Mononuclear cell (primary cell): ENCODE data around the gene VTCN1. TPM values are rescaled to one million over a fixed set of nuclear protein-coding genes. Genes with fewer than 3 reads are reported as not detected.

Experiments used
- H3K27me3 ChIP-seq: 2 replicates; pipeline ENCODE4 v1.6.0; 2011; ENCODE audit warnings: low read length, control low read depth; ENCODE audit not compliant: insufficient read depth
- H3K4me1 ChIP-seq: 2 replicates; pipeline ENCODE4 v1.5.1; 2011; ENCODE audit warnings: mild to moderate bottlenecking, low read length, control low read depth; ENCODE audit not compliant: insufficient read depth
- H3K4me3 ChIP-seq: 2 replicates; pipeline ENCODE4 v1.5.1; 2011; ENCODE audit warnings: mild to moderate bottlenecking, low read length, moderate library complexity
- H3K9me3 ChIP-seq: 2 replicates; pipeline ENCODE4 v1.5.1; 2011; ENCODE audit warnings: low read depth, mild to moderate bottlenecking, control low read depth, low read length
- total RNA-seq: library from RNA; depleted of rRNA; stranded (reverse); fragments of >200 nt; gene quantifications from one replicate; pipeline ENCODE4 v1.2.3, GENCODE V29; 2012

VTCN1 gene
- total RNA-seq, 1 donor, result not detected

GRCh38 chr1:117182319-117182718 lies 28.4 kb downstream of the VTCN1 start:
- Histone ChIP-seq H3K4me3 (no peak overlapping the region), H3K27me3 (no peaks in the 10 kb centered on the region), H3K4me1 (no peaks in the 10 kb centered on the region), H3K9me3 (no peaks in the 10 kb centered on the region)

GRCh38 chr1:117181630-117182041 lies 29.1 kb downstream of the VTCN1 start:
- H3K27me3 ChIP-seq, result no peaks in the 10 kb centered on the region
- no peak overlapping the region for H3K4me3 ChIP-seq
- no peaks in the 10 kb centered on the region for H3K4me1 ChIP-seq
- no peaks in the 10 kb centered on the region for H3K9me3 ChIP-seq

- Histone ChIP-seq H3K4me3 (no peak overlapping the region), H3K27me3 (no peaks in the 10 kb centered on the region), H3K4me1 (no peaks in the 10 kb centered on the region), H3K9me3 (no peaks in the 10 kb centered on the region)
Measured at GRCh38 chr1:117180147-117180967, 30.4 kb downstream of the VTCN1 start.

- no peaks in the 10 kb centered on the region for H3K27me3 ChIP-seq
Measured at GRCh38 chr1:117179471-117179870, 31.3 kb downstream of the VTCN1 start.

GRCh38 chr1:117178756-117179155 lies 32.0 kb downstream of the VTCN1 start:
- Histone ChIP-seq H3K4me1 (no peaks in the 10 kb centered on the region), H3K4me3 (no peak overlapping the region), H3K9me3 (no peaks in the 10 kb centered on the region), H3K27me3 (no peaks in the 10 kb centered on the region)

More at GRCh38 chr1:117179471-117179870, 31.3 kb downstream of the VTCN1 start:
- no peak overlapping the region for H3K4me3 ChIP-seq
- H3K4me1 ChIP-seq, result no peaks in the 10 kb centered on the region
- H3K9me3 ChIP-seq, result no peaks in the 10 kb centered on the region

GRCh38 chr1:117177376-117177775 lies 33.4 kb downstream of the VTCN1 start:
- Histone ChIP-seq H3K4me1 (no peaks in the 10 kb centered on the region), H3K9me3 (no peaks in the 10 kb centered on the region), H3K4me3 (no peak overlapping the region), H3K27me3 (no peaks in the 10 kb centered on the region)

GRCh38 chr1:117176579-117176978 lies 34.1 kb downstream of the VTCN1 start:
- no peaks in the 10 kb centered on the region for H3K4me1 ChIP-seq
- H3K9me3 ChIP-seq, result no peaks in the 10 kb centered on the region
- no peak overlapping the region for H3K4me3 ChIP-seq
- H3K27me3 ChIP-seq, result no peaks in the 10 kb centered on the region

- no peaks in the 10 kb centered on the region for H3K27me3 ChIP-seq
- H3K9me3 ChIP-seq, result no peaks in the 10 kb centered on the region
- H3K4me1 ChIP-seq, result no peaks in the 10 kb centered on the region
- no peak overlapping the region for H3K4me3 ChIP-seq
Measured at GRCh38 chr1:117174851-117175250, 35.9 kb downstream of the VTCN1 start.

GRCh38 chr1:117173691-117174090 lies 37.0 kb downstream of the VTCN1 start:
- H3K27me3 ChIP-seq, result no peaks in the 10 kb centered on the region

GRCh38 chr1:117173006-117173405 lies 37.7 kb downstream of the VTCN1 start:
- no peaks in the 10 kb centered on the region for H3K27me3 ChIP-seq
- no peak overlapping the region for H3K4me3 ChIP-seq
- no peaks in the 10 kb centered on the region for H3K4me1 ChIP-seq
- H3K9me3 ChIP-seq, result no peaks in the 10 kb centered on the region

More at GRCh38 chr1:117173691-117174090, 37.0 kb downstream of the VTCN1 start:
- Histone ChIP-seq H3K9me3 (no peaks in the 10 kb centered on the region), H3K4me3 (no peak overlapping the region), H3K4me1 (no peaks in the 10 kb centered on the region)

GRCh38 chr1:117171900-117172511 lies 38.7 kb downstream of the VTCN1 start:
- Histone ChIP-seq H3K4me3 (no peak overlapping the region), H3K9me3 (no peaks in the 10 kb centered on the region), H3K27me3 (no peaks in the 10 kb centered on the region), H3K4me1 (no peaks in the 10 kb centered on the region)

- H3K27me3 ChIP-seq, result no peaks in the 10 kb centered on the region
- no peaks in the 10 kb centered on the region for H3K4me1 ChIP-seq
- H3K4me3 ChIP-seq, result no peak overlapping the region
- H3K9me3 ChIP-seq, result no peaks in the 10 kb centered on the region
Measured at GRCh38 chr1:117169871-117170596, 40.7 kb downstream of the VTCN1 start.

GRCh38 chr1:117167402-117167801 lies 43.3 kb downstream of the VTCN1 start:
- no peaks in the 10 kb centered on the region for H3K4me1 ChIP-seq
- no peaks in the 10 kb centered on the region for H3K9me3 ChIP-seq
- H3K4me3 ChIP-seq, result no peak overlapping the region
- no peaks in the 10 kb centered on the region for H3K27me3 ChIP-seq

GRCh38 chr1:117166076-117166475 lies 44.7 kb downstream of the VTCN1 start:
- Histone ChIP-seq H3K4me3 (no peak overlapping the region), H3K9me3 (no peaks in the 10 kb centered on the region), H3K27me3 (no peaks in the 10 kb centered on the region), H3K4me1 (no peaks in the 10 kb centered on the region)

GRCh38 chr1:117164209-117164608 lies 46.5 kb downstream of the VTCN1 start:
- Histone ChIP-seq H3K9me3 (no peaks in the 10 kb centered on the region), H3K4me3 (no peak overlapping the region), H3K27me3 (no peaks in the 10 kb centered on the region), H3K4me1 (no peaks in the 10 kb centered on the region)
